ENCODE measurements around the gene CELF2.

CELF2 gene

DNA sequence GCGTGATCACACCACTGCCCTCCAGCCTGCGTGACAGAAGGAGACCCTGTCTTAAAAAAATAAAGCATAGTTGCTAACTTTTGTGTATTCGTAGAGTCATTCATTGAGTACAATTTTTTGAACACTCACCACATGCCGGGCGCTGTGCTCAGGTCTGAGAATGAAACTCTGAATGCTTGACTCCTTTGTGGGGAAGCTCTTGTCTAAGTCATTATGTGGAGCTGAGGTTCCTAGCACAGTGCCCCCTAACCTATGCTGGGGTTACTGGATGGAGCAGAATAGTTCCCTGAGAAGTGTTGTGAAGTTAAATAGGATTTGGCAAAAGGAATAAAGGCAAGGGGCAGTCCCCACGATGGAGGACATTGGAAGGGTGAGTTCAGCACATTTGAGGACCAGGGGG is 123.3 kb downstream of the CELF2 start:
- DNase-seq, result no peak

DNA sequence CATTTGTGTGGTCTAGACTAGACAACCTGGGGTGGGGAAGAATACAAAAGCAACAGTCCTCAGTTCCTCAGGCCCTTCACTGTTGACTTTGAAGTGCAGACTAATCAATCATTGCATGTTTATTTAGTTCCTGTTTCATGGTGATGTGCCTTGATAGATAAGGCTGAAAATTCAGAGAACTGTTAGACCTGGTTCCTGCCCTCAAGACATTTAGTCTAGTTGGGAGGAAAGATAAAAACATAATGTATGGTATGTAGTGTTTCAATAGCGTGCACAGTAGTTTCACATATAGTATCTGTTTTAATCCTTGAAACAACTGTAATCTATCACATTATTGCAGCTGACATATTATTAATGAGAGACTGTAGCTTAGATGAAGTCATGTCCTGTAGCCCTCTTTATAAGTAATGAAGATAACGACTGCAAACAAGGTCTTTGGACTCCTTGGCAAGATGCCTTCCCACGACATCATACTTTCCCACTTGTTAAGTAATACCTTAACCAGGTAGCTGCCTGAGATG is 124.0 kb downstream of the CELF2 start:
- DNase-seq, result no peak

DNA sequence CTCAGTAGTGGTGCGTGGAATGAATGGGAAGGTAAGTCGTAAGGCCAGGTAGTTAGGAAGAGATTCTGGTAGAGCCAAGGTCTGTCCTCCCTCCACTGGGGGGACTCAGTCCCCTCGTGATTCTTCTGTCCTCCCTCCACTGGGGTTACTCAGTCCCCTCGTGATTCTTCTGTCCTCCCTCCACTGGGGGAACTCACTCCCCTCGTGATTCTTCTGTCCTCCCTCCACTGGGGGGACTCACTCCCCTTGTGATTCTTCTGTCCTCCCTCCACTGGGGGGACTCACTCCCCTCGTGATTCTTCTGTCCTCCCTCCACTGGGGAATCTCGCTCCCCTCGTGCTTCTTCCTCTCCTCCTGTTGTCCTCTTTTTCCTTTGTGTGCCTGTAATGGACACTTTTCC is 125.1 kb downstream of the CELF2 start:
- DNase-seq, result no peak

DNA sequence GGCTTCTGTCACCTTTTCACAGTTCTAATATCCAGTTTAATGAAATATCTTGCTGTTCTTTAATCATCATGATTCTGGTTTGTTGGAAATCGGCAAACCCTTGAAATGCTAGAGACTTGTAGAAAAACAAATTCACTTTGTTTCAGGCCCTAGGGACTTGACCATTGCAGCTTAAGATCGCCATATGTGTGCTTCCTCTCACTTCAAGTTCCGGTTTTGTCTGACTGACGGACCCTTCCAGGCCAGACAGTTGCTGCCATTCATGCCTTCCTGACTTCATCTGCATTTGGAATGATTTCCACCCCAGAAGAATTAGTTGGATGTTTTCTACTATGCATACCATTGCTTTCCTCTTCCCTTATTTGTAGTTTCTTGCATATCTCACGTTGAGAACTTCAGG is 125.6 kb downstream of the CELF2 start:
- no peak for DNase-seq

DNA sequence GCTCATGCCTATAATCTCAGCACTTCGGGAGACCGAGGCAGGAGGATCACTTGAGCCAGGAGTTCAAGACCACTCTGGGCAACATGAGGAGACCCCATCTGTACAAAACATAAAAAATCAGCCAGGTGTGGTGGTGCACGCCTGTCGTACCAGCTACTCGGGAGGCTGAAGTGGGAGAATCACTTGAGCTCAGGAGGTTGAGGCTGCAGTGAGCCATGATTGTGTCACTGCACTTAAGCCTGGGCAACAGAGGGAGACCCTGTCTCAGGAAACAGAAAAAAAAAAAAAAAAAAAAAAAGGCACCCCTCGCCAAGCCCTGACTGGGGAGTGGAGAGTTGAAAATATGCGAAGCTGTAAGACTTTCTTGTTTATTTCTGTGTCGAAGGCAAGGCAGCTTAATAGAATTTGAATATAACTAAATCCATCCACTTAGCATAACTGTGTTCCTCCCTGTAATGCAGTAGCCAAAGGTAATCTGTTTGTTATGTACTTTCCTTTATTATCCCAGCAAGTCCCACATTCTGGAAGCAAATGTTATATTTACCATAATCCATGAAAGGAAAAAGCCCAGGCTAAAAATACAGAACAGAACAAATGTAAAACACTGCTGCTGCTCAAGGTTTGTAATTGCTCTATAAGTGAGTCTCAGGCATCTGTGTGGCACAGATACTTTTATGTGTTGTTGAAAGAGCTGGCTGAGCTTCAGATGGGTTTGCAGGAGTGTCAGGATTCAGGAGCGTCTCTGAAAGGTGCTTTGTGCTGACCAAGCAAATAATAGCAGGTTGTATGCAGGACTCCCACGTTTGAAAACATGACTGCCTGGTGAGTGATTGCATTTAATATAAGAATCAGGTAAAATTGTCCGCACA is 127.2 kb downstream of the CELF2 start:
- DNase-seq, result no peak

DNA sequence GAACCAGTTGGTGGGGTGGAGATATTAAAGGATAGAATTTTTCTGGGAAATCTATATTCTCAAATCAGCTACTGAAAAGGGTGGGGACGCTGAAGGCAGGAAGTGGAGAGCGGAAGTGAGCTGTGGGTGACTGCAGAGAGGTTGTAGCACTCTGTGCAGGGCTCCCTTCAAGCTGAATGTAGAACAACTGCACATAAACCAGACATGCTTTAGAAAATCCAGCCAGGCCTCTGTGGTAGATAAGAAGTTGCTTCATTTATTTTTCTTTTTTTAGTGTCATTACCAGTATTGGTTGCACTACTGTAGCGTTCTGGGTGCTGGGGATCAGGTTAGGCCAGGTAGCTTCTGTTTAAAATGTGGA is 127.8 kb downstream of the CELF2 start:
- peak; percentile 57 for DNase-seq

DNA sequence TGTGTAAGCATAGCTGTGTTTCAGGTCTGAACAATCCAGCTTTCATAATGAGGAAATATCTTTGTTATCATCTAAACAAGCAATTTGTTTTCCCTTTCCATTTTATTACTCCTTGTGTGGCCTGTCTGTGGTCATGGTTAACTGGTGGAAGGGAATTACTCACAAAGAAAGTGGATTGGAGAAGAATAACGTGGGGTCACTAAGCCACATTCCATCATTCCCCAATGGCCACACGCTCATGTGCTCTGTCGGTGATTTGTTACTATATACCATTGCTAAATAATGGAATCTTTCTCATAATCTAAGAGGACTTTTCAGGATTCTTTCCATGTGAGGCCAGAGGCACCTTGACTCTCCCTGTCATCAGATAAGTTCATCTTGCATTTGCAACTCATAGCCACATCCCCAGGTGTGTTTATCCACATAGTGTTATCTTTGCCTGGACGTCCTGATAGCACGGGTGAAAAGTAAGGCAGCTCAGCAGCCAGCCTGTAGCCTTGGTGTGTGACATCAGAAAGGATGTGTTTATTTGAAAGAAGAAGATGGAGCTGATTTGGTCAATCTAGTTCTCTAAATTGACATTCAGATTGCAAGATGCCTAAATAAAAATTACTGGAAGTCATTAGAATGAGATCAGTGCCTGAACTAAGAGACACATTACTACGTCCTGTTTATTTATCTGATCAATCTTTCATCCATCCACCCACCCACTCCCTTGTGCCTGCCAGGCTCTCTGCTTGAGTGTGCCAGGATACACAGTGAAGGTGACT is 128.9 kb downstream of the CELF2 start:
- no peak for DNase-seq

DNA sequence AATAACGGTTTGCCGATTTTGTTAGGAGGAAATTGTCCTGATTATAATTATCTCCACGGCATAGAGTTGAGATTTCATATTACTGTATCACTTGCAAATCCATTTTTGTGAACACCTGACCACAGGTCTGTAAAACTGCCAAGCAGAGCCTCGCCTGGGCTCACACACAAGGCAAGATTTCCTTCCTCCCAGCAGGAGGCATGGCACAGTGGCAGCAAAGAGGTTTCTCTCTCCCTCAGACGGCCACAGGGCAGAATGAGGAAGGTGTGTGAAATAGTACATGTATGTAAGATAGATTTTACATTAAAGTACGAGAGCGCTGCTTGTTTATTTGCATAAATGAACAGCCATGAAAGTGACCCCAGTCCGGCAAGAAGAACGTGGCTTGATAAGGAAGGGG is 130.1 kb downstream of the CELF2 start:
- no peak for DNase-seq

DNA sequence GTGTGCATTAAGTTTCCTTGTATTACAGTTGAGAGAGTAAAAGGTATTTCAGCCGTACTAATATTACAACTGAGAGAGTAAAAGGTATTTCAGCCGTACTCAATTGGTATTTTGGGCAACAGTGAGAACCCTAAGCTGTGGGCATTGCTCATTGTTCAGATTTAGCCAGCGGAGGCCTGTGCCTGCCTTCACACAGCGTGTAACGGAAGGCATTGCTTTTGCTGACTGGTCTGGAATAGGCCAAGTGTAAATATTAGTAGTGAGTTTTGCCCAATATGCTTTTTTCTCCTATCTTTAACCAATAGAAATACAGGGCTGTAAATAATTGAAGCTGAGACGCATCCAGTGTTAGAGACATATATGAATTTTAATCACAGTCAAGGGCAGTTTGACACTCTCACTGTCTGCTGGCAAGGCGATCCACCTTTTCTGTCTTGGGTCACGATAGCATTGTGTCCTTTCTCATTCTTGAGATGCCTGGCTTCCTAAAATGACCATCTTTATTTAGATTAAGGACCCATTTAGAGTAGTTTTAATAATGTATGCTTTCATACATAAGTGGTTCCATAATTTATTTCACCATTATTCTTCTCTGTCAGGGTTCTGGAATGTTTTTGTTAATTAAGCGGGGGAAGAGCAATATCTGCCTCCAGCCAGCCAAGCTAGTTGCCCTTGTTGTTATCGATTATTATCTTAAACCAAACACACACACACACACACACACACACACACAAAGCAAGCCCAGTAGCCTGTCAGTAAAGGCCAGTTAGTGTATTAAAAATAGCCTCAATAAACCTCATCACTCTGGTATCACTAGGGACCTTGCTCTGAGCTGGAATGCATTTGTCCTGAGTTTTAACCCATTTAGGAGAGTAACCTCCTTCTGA is 130.7 kb downstream of the CELF2 start:
- DNase-seq, result no peak

DNA sequence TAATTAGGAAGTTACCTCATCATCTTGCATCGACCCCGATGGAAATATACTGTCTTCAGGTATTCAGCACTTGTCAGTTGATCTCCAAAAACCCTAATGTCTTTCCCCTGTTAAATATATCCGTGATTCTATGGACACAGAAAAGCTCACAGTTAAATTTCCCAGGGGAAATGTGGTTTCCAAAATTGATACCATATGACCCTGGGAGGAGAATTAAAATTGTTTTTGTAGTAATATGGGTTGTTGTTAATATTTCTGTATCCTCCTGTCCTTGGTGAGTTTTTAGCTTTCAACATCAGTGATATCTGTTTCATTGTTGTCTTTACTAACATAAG is 132.1 kb downstream of the CELF2 start:
- DNase-seq, result no peak

DNA sequence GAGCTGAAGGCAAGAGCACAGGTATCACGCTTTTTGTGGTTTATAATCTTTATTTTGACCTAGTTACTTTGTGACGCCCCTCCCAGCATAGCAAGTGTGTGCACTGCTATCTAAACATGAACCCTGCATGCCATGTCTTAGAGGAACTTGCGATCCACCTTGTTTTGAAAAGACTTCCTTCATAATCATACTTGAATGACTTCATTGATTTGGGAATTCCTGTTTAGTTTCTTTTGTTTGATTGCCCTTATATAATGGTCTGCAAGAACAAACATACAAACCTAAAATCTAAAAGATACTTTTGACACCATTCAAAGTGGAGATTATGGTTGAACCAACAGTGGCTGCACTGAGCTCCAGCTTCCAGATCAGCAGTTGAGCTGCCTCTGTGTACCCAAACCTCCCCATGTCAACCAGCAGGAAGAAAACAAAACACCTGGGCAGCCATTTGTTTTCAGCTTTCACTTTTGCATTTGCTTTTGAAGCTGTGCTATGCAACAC is 132.6 kb downstream of the CELF2 start:
- no peak for DNase-seq

DNA sequence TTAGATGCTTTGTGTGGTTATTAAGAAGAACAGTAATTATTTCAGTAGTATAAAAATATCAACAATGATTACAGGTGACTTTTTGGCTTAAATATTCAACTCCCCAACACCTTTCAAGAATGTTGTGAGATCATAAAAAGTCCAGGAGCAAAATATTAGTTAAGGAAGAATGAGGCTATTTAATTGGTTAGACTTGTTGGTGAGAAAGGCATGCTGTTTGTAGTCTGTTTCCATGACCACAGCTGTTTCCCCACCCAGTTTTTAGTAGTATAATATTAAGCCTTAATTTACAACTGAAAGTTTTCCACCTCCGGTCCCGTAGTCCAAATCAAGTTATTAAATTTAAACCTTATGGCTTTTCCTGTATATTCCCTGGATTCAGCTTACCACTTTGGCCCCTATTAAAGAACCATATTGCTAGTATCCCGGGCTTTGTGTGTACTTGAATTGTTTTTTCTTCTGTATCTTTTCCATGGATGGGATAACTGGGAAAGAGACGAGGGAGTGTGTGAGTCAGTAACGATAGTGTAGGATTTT is 133.3 kb downstream of the CELF2 start:
- no peak for DNase-seq

DNA sequence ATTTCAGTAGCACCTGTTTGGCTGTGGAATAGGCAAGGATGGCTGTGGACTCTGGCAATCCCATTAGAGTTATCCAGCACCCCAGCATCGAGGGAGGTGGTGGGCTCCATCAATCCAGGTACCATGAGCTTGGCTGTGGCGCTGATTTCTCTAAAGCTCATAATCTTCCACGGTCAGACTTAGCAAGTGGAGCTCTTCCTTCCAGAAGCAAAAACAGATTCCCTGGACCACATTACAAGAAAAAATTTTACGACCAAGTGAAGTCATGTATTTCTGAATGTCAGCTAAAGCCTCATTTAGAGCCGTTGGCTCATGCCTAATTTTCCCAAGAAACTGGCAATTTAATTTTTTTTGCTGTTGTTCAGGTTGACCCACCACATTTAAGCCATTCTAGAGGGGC is 135.1 kb downstream of the CELF2 start:
- DNase-seq, result no peak

DNA sequence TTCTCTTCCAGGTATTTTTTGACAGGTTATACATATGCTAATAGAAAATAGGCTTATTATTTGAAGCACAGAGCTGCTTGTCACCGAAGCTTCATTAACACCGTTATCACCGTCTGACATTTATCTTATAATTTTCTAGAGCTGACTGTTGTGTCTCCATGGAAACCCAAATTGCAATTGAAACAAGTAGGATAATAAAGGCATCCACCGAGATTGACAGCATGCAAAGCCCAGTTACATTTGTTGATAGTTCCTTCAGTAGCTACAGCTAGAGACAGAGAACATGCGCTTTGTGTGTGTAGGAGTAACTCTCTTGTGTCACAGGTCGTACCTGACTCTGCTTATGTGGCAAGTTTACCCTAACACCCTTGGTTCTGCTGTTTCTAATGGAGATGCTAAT is 135.6 kb downstream of the CELF2 start:
- DNase-seq, result no peak

DNA sequence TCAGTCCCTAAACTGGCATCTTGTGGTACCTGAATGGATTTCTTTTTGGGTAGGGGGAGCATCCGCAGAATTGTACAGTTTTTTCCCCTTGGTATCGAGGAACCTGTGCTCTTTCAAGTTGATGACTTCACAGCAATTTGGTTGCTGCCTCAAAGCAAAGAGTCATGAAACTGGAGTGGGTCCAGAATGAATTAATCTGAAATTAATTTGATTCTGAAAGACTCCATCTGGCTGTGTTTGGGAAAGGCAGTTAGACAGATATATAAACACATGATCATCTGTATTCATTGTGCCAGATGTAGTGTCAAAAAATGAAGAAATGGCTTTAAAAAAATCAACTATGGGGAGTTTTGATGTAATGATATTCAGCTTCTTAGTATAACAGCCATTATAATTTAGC is 136.1 kb downstream of the CELF2 start:
- no peak for DNase-seq

DNA sequence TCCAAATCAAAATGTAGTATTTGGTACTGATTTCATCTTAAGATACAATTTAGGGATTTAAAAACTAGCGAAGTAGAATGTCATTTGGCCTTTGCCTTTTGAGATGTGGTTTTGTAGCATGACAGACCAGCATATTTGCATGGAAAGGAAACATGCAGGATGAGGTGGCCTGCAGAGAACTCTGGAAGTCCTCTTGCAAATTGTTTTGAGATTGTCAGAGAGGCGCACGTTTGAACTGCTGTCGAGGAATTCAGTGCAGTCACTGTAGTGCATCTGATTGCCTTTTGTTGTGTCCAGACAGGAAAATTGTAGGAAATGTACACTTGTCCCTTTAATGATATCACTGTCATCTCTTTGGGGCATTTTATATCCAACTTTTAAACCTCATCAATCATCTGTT is 136.7 kb downstream of the CELF2 start:
- no peak for DNase-seq

DNA sequence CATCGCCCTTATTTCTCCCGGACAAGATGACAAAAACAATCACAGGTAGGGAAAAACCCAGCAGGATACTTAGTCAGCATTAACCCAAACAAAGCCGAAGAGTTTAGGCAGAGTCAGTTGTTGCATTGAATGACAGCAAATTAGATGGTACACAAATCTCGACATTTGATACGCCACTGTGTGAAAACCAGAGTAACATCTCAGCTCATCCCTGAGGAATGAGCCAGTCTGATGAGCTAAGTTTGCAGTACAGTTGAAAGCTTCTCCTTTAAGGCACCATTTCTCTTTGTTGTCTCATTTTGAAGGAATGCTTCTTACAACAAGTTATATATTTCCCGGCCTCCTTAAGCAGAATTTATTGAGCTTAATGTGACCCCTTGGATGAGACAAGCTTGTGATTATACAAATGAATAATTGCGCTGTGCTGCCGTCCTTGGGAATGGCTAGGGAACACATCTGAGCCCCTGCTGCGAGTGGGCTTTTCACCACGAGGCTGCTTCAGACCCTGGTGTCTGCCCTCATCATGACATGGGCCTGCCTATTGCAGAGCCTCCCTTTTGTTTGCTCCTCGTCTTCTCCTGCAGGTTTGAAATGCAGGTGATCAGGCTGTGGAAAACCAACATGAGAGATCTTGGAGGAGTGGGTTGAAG is 137.3 kb downstream of the CELF2 start:
- DNase-seq, result no peak

DNA sequence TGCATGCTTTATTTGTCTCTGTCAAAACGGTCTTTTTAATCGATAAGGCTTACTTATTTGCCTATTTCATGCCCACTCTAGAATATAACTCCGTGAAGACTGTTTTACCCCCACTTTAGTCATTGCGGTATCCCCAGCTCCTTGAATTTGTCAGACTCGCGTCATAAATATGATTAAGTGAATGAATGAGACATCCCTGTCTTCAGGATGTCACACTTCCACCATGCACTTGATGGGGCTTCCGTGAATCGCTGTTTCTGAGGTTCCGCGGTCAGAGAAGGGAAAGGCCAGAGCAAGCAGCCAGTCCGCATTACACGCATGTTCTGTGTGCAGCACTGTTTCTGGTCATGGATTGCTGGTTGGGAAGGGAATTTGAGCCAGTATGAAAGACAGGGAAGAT is 138.8 kb downstream of the CELF2 start:
- no peak for DNase-seq

DNA sequence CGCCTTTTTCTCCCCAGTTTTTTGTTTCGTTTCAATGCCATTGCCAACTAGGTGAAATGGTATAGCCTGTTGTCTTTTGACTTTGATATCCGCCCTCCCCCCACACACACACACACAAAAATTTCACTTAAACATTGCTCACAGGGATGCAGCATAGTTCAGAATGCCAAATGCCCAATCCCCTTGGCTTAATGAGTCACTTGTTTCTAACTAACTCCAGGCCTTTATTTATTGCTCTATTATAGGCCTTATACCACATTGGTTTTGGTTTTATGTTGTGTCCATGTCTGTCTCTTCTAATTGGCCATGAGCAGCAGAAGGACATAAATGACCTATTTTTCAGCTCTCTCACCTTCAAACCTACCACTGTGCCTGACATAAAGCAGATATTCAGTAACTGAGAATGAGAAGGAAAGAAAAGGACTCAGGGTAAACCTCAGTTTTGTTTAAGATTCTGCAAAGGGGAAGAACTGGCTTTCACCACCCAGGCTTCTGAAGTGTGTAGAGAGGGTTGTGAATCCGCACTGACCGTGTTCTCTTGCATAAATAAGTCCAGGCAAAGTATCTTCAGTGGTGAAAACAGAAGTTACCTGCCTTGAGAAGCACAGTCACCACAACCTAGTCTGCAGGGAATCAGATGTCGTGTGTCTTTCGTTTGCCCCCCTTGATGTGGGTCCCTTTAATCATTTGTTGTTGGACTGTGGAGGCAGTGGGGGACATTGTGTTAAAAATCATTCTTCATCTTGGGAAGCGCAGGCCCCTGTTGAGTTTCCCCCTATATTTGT is 139.8 kb downstream of the CELF2 start:
- no peak for DNase-seq

DNA sequence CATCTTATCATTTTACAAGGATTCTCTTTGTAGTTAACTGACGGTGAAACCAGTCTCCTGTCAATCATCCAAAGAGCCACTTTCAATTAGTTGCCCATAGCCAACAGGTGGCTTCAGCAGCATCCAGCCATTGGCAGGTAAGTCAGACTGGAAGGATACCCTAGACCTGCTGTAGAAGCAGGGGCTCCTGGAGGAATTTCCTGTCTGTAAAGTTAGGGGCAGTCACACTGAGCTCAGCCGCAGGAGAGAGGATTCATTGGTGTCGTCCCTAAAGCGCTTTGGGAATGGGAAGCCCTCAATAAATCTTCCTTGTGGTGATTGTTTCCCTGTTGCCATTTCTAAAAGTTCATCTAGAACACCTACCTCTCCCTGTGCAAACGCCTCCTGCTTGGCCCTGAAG is 140.4 kb downstream of the CELF2 start:
- no peak for DNase-seq

DNA sequence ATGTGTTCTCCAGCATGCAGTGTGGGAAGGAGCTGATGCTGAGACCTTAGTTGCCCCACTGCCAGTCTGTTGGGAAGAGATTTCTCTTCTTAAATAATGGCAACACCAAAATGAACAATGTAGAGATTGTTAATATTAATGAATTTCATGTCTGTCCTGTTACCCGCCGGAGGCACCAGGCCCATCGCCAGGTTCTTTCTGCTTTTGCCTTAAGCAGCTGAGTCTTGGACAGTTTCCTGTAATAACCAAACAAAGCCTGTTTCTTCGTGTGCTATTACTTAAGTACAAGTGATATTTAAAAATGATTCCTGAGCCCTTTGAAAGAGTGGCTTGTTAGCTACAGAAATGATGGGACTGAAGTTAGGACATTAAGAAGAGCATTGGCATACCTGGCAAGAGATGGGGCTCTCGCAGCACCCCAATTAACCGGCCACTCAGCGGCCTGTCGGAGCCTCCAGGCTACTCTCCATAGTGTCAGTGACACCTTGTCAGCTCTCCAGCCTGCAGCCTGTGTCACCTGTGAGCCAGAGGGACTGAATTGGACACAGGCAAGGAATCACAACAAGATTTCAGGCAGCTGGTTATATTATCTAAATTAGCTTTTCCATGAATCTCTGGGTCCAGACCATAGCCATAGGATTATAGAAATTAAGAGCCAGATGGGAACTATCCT is 142.0 kb downstream of the CELF2 start:
- no peak for DNase-seq
